HG03457 (cell line): ENCODE measurements around the gene DYRK1B.
A peak's percentile ranks its signal among the peaks of the same experiment; 100 is the strongest.
"Not testable (repeated sequence)": the region's sequence is repeated elsewhere in the genome, so short reads cannot be mapped to it uniquely, and the experiment has no call there.

Experiments used
- ATAC-seq: cut with Tn5 transposase; IDR thresholded peaks from one replicate; pipeline ENCODE4 v1.9.1; 2021; ENCODE audit warnings: moderate number of reproducible peaks; ENCODE audit not compliant: unreplicated experiment

The DYRK1B gene

DNA sequence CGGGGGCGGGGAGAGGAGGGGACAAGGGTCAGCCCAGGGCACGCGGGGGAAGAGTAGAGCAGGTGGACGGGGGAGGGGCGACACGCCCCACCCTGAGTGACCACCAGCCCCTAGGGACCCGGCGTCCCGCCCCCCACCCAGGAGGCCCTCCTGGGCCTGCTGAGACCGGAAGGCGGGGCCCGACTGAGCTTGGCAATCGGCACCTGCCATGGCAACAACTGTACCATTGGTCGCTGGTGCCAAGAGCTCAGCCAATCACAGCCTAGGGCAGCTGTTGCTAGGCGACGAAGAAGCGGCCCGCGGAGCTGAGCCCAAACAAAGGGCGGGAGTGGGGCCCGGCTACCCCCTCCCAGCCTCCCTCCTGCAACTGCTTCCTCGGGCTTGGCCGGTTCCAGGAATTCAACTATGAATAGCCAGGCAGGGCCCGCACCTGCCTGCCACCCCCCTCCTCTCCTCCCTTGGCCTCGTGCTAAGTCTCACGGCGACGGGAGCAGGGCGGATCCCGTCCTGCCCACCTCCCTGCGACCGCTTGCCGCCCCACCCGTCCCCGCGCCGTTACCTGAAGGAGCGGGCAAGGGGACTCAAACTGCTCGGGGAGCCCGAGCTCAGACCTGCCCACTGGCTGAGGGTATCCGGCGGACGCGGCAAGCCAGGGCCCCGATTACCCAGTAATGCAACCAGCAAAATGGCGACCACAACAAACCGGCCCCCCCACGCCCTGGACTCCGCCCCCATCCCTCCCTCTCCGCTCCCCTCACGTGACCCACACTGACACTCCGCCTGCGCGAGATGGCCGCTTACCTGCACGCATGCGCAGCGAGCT, at the start of gene DYRK1B:
DYRK1B (minus strand) TSS at position 699 of the 823 bp plus-strand sequence. CDS start 2,295 bp downstream, outside the sequence.
- ATAC-seq = peak; percentile 66

DNA sequence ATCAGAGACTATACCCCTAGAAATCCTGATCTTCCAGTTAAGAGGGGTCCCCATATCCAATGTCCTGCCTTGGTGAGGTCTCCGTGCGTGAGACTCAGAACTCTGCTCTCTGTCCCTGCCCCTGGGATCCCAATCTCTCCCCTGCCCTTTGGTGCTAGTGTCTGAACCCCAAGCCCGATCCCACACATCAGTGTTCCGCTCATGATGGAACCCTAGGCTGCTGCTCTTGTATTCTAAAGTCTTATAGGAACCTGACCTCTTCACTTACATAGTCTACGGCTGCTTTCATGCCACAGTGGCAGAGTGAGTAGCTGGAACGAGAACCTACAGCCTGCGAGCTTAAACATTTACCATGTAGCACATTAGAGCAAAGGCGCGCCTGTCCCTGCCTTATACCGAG, 48.7 kb upstream of the DYRK1B start:
- ATAC-seq = not testable (repeated sequence)

DNA sequence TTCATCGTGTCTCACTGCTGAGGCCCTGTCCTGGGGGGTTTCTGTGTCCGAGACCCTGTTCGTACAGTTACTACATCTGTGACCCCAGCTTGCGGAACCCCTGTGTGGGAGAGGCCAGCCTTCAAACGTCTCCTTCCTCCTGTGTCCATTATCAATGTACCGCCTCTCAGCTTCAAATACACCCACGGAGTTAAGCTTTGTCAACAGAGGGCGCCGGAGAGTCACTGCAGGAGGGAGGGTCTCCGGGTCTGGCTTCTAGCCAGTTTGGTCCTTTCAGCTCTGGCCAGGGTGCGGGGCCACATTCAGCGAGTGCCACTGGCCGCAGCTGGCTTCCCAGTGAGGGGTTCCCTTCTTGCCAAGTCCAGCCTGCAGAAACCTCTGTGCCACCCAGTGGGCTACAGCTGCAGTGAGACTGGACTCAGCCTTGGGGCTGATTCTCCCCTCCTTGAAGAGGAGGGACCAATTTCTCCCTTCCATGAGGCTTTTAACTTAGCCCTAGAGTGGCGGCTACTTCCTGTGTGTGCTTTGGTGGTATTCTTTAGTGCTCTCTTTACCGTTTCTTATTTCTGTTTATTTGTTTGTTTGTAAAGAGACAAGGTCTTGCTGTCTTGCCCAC, 47.6 kb upstream of the DYRK1B start:
- not testable (repeated sequence) for ATAC-seq

DNA sequence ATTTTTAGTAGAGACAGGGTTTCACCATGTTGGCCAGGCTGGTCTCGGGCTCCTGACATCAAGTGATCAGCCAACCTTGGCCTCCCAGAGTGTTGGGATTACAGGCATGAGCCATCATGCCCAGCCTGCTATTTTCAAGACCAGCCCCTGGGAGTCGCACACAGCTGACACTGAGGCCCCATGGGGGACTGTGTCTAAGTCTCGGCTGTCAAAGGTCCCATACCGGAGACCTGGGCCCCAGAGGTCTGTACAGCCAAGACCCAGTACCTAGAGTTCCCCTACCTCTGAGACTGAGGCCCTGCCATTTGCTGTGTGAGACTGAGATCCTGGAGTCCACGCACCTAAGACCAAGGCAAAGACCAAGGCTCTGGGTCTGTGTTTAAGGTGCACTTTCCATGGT, 46.3 kb upstream of the DYRK1B start:
- ATAC-seq = not testable (repeated sequence)

DNA sequence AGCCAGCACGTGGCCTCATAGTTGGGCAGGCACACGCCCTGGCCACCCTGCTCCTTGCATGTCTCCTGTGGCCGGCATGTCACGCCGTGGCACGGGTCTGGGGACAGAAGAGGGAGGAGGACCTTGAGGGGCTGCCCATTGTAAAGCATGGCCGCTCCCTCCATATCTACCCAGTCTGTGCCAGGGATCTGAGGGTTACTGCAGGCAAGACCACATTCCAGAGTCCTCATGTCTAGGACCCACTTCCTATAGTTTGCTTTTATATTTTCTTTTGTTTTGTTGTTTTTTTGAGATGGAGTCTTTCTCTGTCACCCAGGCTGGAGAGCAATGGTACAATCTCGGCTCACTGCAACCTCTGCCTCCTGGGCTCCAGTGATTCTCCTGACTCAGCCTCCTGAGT, 45.8 kb upstream of the DYRK1B start:
- ATAC-seq = not testable (repeated sequence)

DNA sequence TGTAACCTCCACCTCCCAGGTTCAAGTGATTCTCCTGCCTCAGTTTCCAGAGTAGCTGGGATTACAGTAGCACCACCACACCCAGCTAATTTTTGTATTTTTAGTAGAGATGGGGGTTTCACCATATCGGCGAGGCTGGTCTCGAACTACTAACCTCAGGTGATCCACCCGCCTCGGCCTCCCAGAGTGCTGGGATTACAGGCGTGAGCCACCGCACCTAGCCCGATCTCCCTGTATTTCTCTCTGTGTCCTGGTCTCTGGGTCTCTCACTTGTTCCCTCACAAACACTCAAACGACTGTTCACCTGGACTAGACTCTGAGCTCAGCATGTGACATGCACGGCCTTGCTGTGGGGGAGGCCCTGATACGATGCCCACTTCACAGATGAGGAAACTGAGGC, 44.9 kb upstream of the DYRK1B start:
- not testable (repeated sequence) for ATAC-seq

DNA sequence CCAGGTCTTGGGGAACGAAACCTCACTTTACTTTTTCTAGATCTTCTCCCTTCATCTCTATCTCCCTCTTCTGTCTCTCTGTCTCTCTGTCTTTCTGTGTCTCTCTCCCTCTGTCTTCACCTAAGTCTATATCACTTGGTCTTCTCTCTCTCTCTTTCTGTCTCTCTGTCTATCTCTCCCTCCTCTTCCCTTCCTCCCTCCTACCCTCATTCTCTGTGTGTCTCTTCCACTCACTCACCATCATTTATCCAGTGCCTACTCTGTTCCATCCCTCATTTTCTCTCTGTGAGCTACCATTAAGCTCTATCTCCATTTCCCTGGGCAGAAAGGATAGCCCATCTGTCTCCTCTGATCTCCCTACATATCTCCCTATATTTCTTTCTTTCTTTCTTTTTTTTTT, 44.4 kb upstream of the DYRK1B start:
- no peak for ATAC-seq

DNA sequence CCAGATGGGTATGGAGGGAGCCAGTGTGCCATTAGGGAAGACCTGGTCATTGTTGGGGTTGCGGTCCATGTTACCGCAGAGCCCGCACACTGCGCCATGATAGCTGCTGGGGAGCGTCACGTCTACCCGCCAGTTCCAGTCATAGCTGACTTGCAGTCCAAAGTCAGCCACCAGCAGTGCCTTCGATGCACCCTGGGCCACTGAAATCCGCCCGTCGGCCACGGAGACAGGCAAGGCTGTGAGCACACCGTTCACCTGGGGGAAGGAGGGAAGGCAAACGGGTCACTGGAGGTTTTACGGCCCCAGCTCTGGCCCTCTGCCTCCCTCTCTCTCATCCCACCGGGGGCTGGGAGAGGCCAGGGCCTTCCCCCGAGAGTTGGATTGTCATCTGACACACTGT, 44.0 kb upstream of the DYRK1B start:
- not testable (repeated sequence) for ATAC-seq

DNA sequence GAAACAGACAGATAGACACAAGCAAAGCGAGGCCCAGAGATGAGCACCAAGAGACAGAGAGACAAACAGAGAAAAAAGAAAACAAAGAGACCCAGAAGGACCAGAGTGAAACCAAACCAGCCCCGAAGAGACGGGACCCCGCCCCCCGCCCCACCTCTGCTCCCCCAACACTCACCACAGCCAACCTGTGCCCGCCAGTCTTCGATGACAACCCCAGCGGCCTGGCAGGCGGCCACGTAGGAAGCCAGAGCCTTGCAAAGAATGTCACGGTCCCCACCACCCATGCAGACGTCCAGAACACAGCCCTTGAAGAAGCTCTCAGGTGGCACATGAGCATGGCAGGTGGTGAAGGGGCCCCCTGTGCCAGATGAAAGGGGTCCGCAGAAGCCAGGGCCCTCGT, 43.5 kb upstream of the DYRK1B start:
- ATAC-seq = not testable (repeated sequence)

DNA sequence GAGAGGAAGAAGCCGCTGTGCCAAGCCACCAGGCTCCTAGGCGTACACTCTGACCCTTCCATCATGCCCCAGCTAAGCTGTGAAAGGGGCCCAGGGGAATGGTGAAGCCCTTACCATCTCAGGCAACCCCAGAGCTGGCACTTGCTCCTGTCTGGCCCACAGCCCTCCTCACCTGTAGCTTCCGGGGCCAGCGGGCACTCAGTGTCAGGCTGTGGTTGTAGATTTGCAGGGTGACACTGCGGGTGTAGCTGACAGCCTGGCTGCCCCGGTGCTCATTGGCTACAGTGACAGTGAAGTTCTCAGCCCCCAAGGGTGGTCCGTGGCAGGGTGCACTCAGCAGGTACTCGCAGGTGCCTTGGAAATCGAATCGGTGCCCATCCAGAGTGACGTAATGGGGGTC, 42.5 kb upstream of the DYRK1B start:
- not testable (repeated sequence) for ATAC-seq

DNA sequence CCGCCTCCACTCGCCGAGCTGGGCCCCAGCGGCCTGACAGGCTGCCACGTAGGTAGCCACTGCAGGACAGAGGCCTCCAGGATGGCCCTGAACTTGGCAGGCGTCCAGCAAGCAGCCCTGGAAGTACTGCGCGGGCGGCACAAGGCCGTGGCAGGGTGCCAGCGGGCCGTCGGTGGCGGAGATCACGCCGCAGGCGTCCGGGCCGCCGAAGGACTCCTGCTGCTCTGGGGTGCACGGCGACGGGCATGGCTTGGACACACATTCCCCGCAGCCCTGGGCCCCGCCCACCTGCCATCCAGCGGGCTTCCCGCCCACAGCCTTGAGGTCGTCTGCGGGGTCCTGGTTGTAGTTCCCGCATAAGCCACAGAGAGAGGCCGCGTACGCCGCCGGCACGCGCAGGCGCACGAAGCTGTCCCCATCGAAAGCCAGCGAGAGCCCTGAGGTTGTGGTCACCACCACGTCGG, 41.5 kb upstream of the DYRK1B start:
- not testable (repeated sequence) for ATAC-seq

DNA sequence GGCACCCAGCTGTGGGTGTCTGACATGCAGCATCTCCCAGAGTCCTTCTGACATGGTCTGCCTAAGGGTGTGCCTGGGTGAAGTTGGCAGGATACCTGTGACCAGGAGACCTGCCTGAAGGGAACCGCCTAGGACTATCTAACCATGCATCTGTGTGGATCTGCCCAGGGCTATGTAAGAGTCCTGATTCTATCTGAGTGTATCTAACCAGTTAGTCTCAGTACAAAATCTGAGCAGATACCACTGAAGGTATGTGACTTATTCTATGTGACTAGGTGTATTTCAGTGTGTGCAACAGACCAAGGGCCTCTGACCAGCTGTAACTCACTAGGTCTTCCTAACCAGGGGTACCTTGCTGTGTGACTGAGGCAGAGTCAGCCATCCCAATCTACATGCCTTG, 40.4 kb upstream of the DYRK1B start:
- no peak for ATAC-seq

DNA sequence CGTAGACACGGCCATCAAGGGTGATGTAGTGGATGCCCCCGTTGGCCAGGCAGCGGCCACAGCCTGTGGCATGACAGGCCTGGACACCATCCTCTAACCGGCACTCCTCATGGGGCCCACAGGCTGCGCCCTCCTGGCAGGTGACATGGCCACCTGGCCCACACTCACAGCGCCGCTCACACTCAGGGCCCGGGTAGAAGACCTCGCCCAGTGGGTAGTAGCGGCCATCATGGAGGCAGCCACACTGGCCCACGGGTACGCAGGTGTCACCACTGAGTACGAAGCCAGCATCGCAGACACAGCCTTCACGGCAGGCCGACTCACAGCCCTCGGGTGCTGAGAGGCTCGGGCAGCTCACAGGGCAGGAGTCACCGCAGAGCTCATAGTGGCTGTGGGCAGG, 39.4 kb upstream of the DYRK1B start:
- no peak for ATAC-seq

DNA sequence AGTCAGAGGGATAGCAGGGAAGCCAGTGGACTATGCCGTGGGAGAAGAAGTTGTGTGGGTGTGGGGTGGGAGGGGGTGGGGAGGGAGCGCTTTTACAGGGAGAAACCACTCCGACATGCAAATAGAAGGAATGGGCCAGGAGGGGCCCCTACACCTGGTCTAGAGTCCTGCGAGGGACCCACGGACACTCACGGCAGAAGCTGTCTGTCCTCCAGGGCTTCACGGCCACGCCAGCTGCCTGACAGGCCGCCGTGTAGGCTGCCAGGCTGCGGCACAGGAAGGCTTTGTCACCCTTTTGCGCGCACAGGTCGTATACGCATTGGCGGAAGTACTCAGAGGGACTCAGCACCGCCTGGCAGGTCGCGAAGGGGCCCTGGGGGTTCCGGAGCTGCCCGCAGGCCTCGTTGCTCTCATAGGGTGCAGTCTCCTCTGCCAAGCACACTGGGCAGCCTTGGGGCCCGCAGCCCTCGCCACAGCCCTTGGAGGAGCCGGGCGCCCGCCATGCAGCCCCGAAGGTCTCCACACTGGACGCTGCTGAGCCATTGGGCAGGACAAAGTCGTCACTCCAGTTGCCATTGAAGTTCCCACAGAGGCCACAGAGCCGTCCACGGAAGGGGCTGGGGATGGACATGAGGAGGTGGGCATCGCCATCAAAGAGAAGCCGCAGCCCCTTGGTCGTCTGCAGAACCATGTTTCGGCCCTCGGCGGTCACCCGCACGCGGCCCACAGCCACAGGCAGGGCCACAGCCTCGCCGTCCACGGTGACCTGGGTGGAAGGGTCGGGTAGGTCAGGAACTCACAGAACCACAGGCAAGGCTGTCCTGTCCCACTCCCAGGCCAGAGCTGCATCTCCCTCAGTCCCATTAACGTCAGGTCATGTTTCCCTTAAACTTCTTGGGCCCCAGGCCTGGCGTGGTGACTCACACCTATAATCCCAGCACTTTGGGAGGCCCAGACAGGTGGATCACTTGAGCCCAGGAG, 38.2 kb upstream of the DYRK1B start:
- no peak for ATAC-seq

DNA sequence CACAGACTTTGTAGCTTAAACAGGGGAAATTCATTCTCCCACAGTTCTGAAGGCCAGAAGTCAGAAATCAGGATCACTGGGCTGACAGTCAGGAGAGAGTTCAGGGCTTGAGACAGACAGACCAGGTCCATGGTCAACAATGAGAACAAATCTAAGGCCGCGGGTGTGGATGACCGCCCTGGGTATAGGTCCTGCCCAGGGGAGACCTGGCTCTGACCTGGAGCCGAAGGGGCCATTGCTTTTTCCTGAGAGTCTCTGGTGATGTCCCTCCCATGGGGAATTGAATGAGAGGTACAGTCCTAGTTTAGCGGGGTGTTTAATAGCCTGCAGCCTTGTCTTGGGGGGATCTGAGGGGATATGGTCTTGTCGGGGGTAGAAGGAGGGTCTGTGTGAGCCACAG, 37.4 kb upstream of the DYRK1B start:
- ATAC-seq = no peak

DNA sequence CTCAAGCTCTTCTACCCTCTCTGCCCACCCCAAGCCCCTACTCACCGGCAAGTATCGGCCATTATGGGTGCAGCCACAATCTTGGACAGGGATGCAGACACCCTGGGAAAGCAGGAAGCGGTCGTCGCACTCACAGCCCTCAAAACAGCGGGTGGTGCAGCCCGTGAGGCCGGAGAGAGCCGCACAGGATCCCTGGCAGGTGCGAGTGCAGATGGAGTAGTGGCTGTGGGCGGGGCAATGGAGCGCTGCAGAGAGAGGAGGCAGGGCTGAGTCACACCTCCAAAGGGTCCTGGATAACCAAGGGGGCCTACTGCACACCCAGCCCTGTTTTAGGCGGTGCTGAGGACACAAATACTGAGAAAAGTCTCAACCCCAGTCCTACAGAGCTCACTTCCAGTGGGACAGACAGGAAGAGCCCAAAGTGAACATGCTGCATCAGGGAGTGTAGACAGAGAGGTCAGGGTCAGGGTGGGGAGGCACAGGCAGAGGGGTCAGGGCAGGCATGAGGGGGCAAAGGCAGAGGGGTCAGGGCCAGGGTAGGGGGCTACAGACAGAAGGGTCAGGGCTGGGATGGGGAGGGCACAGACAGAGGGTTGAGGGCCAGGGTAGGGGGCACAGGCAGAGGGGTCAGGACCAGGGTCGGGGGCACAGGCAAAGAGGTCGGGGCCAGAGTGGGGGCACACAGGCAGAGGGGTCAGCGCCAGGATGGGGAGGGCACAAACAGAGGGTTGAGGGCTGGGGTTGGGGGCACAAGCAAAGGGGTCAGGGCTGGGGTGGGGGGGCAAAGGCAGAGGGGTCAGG, 36.4 kb upstream of the DYRK1B start:
- no peak for ATAC-seq

DNA sequence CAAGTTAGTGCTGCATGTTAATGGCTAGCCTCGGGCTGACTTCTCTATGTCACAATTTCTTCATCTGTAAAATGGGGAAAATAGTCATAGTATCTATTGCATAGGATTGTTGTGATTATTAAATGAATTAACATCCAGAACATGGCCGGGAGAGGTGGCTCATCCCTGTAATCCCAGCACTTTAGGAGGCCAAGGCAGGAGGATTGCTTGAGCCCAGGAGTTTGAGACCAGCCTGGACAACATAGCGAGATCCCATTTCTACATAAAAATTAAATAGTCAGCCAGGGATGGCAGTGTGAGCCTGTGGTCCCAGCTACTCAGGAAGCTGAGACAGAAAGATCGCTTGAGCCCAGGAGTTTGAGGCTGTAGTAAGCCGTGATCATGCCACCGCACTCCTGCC, 34.0 kb upstream of the DYRK1B start:
- ATAC-seq = no peak

DNA sequence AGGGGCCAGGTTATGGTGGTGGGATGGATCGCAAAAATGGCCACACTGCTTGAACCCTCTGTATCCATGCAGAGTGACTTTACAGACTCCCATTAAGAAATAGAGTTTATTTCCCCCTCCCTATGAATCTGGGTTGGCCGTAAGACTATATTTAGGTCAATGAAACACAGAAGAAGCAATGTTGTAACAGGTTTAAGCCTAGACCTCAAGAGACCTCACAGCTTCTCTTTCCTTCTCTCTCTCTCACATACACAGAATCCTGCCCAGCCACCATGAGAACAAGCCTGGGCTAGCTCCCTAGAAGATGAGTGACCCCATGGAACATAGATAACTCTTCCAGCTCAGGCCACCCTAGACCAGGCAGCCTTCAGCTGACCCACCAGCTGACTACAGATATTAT, 33.2 kb upstream of the DYRK1B start:
- no peak for ATAC-seq

DNA sequence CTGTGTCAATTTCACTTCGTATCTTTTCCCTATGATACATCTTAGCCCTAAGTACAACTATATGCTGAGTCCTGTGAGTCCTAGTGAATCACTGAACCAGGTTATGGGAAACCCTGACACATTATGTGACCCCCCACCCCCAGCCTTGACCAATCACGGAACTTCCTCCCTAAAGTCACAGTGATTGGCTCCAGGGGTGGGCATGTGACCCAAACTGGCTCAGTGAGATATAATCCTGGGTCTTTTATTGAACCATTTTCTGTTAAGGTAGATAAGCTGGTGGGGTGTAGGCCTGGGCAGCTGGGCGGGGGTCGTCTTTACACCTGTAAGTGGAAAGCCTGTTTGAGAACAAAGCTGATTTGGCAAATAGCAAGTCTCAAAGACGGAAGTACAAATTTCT, 32.0 kb upstream of the DYRK1B start:
- ATAC-seq = no peak

DNA sequence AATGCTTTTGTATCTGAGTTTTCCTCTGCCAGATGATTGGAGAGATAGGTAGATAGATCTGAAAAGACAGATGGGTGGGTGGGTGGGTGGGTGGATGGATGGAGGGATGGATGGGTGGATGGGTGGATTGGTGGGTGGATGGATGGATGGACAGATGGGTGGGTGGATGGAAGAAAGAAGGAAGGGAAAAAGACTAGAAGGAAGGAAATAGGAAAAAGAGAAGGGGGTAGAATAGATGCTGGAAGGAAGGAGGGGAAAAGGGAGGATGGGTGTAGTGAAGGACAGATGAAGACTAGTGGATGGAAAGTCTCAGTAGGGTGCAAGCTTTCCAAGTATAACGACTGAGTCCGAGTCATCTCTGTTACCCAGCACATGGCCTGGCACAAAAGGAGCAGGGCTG, 31.2 kb upstream of the DYRK1B start:
- no peak for ATAC-seq
